Heart right ventricle (tissue), 16 donors: ENCODE results near the gene TMEM259. TPM values are rescaled to one million over a fixed set of nuclear protein-coding genes. Genes with fewer than 3 reads are reported as not detected.

Experiments used
- ATAC-seq, 8 donors: fragments of 200-7000 bp; cut with Tn5 transposase; one replicate each; pipeline ENCODE4 v1.9.1; 2020; ENCODE audit warnings: mild to moderate bottlenecking in 8 of 8, moderate library complexity in 8 of 8, moderate number of reproducible peaks in 1 of 8
- DNase-seq, 2 donors: peaks; one replicate each; pipeline ENCODE4 v3.0.0-alpha.2; 2020
- H3K27ac ChIP-seq, 10 donors: fragments of 200-600 bp; sonication (generic) in 2 of 10; one replicate each; pipeline versions ENCODE4 v1.5.0 to v1.8.0; 2020 to 2022; ENCODE audit warnings: mild to moderate bottlenecking in 3 of 10
- H3K27me3 ChIP-seq, 7 donors: fragments of 200-600 bp; one replicate each; pipeline ENCODE4 v1.8.0; 2021 to 2022; ENCODE audit warnings: mild to moderate bottlenecking in 2 of 7
- H3K36me3 ChIP-seq, 9 donors: fragments of 200-600 bp; sonication (generic) in 1 of 9; one replicate each; pipeline versions ENCODE4 v1.5.0 to v1.8.0; 2020 to 2022; ENCODE audit warnings: mild to moderate bottlenecking in 2 of 9
- H3K4me1 ChIP-seq, 9 donors: fragments of 200-600 bp; sonication (generic) in 1 of 9; one replicate each; pipeline versions ENCODE4 v1.5.0 to v1.8.0; 2020 to 2022; ENCODE audit warnings: mild to moderate bottlenecking in 4 of 9
- H3K4me3 ChIP-seq, 10 donors: fragments of 200-600 bp; sonication (generic) in 2 of 10; one replicate each; pipeline versions ENCODE4 v1.5.0 to v1.8.0; 2020 to 2022; ENCODE audit warnings: mild to moderate bottlenecking in 7 of 10, moderate library complexity in 2 of 10
- H3K9me3 ChIP-seq, 11 donors: fragments of 200-600 bp in 10 of 11; sonication (generic) in 2 of 11; one replicate each; pipeline versions ENCODE4 v1.5.0 to v1.8.0; 2013 to 2022; ENCODE audit warnings: mild to moderate bottlenecking in 2 of 11, control low read depth in 1 of 11, moderate library complexity in 1 of 11
- WGBS, 2 donors: extraction: QIAGEN DNeasy Blood & Tissue Kit; methylation state at CpG; one replicate each; pipeline ENCODE4 v1.1.7; 2013; ENCODE audit warnings: inconsistent platforms in 1 of 2; 5-methylcytosine and 5-hydroxymethylcytosine counted together
- intact Hi-C, 10 donors: fragments of 100-400 bp; cut with DNase I; formaldehyde crosslinking; loops; one replicate each; pipeline versions ENCODE4 v1.11.1 to v1.14.2; 2022
- polyA plus RNA-seq, 2 donors: library from polyadenylated mRNA; stranded (reverse); fragments of 200-250 nt; gene quantifications; one replicate each; pipeline ENCODE4 v1.2.3, GENCODE V29; 2013
- total RNA-seq, 10 donors: library from RNA; stranded (reverse); fragmentation: NEBNext Ultra II Directional in 3 of 10; extraction: Animal tissue kit (Norgen Biotek cat#: 25700) in 3 of 10; gene quantifications; one replicate each; pipeline versions ENCODE4 v1.2.1 to v1.2.4, GENCODE V29; 2021 to 2023
- TF ChIP-seq, protein P1 (sequence below), 9 donors: fragments of 200-600 bp; sonication (generic) in 2 of 9; IDR thresholded peaks; one replicate each; pipeline versions ENCODE4 v1.5.0 to v1.8.0; 2021 to 2022; ENCODE audit warnings: antibody characterized with exemption in 9 of 9, mild to moderate bottlenecking in 5 of 9, moderate library complexity in 1 of 9
- donor health status: Arrhythmogenic right ventricular cardiomyopathy.
- donor health status: ischemic (EF 13 %, LVEDD 7.1; RV severe dilation, severe dysfunction).
- donor health status: healthy with polysubstance abuse.
- donor health status: DM: no; HTN: yes; CAD: no.
- donor health status: DM: no; HTN: no; CAD: no.
- donor health status: ischemic (EF 25% LVEDD 6.9; RV normal size, moderate dysfunction).
- donor health status: ischemic (EF 25% LVEDD 5.7; RV mildly dilated, moderate dysfunction).
- donor health status: healthy.
- donor health status: DM: yes; HTN: yes; CAD: no.
- donor health status: Ischemic cardiomyopathy.
- donor health status: ischemic (EF 35%, LVEDD 5.7; RV mildly dilated, moderate dysfunction).
- donor health status: nonischemic (EF 11% LVEDD 7.7; RV severe dilation, severe dysfunction).
- donor health status: DM: yes; HTN: yes; CAD: no.
- donor health status: PGD.
- donor health status: ischemic (EF 29% LVEDD 5.4; RV normal size, mild dysfunction).
- donor health status: nonischemic (EF 23%, LVEDD 6.1; RV moderate dilation, normal function).

Gene TMEM259
- total and polyA plus RNA-seq, 12 donors: 94.3 to 289 (median 114) TPM

DNA sequence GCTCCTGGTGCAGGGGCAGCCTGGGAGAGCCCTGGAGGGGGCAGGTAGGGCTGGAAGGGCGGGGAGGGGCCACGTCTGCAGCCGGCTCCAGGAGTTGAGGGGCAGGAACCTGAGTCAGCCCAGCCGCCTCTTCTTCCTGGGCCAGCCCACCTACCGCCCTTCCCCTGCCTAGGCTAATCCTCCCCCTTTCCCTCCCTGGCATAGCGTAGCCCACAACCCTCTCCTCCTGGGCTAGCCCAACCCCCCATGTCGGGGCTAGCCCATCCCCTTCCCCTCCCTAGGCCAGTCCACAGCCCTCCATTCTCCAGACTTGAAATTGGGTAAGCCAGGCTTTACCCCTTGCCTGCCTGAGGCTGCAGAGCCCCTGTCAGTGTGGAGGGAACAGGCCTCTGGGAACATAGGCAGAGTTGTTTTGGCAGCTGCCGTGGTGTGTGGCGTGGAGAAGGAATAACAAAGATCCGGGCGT lies 57.4 kb downstream of the TMEM259 start:
- Histone ChIP-seq H3K27ac (no peak overlapping the region), H3K4me1 (no peaks in the 10 kb centered on the region), H3K36me3 (peaks cover 0 to 68% (median 16%) of the 10 kb centered on the region in 9 donors), H3K9me3 (peaks cover 0 to 5% (median 0%) of the 10 kb centered on the region in 11 donors), H3K27me3 (no peaks in the 10 kb centered on the region), H3K4me3 (no peak overlapping the region)
- DNase-seq (no peak), ATAC-seq (no peak)
- 84 to 92% methylated on average over 8 to 11 of the region's 11 CpGs for WGBS, 2 donors
- intact Hi-C loops: no loop called here
- TF ChIP-seq, protein P1, sequence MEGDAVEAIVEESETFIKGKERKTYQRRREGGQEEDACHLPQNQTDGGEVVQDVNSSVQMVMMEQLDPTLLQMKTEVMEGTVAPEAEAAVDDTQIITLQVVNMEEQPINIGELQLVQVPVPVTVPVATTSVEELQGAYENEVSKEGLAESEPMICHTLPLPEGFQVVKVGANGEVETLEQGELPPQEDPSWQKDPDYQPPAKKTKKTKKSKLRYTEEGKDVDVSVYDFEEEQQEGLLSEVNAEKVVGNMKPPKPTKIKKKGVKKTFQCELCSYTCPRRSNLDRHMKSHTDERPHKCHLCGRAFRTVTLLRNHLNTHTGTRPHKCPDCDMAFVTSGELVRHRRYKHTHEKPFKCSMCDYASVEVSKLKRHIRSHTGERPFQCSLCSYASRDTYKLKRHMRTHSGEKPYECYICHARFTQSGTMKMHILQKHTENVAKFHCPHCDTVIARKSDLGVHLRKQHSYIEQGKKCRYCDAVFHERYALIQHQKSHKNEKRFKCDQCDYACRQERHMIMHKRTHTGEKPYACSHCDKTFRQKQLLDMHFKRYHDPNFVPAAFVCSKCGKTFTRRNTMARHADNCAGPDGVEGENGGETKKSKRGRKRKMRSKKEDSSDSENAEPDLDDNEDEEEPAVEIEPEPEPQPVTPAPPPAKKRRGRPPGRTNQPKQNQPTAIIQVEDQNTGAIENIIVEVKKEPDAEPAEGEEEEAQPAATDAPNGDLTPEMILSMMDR (IDR thresholded peaks at IDR 0.05): no peak

- Histone ChIP-seq H3K4me1 (no peaks in the 10 kb centered on the region), H3K36me3 (peaks cover 0 to 61% (median 12%) of the 10 kb centered on the region in 9 donors), H3K27ac (no peak overlapping the region), H3K27me3 (no peaks in the 10 kb centered on the region), H3K9me3 (peaks cover 0 to 5% (median 0%) of the 10 kb centered on the region in 11 donors), H3K4me3 (no peak overlapping the region)
- intact Hi-C loops: no loop called here
- ATAC-seq (no peak), DNase-seq (no peak)
- 91 to 92% methylated on average over 31 of the region's 31 CpGs for WGBS, 2 donors
- TF ChIP-seq, protein P1 (IDR thresholded peaks at IDR 0.05): no peak
These were observed 58.1 kb downstream of the TMEM259 start for GRCh38 chr19:962683-963400.

GRCh38 chr19:961866-962620 lies 58.9 kb downstream of the TMEM259 start:
- H3K36me3 ChIP-seq: peaks cover 0 to 54% (median 12%) of the 10 kb centered on the region in 9 donors
- H3K27ac ChIP-seq: no peak overlapping the region
- H3K27me3 ChIP-seq: no peaks in the 10 kb centered on the region
- 82 to 86% methylated on average over 14 of the region's 14 CpGs for WGBS, 2 donors
- H3K9me3 ChIP-seq: peaks cover 0 to 5% (median 0%) of the 10 kb centered on the region in 11 donors
- H3K4me3 ChIP-seq: no peak overlapping the region
- DNase-seq (no peak), ATAC-seq (no peak)
- TF ChIP-seq, protein P1 (IDR thresholded peaks at IDR 0.05): no peak
- H3K4me1 ChIP-seq: no peaks in the 10 kb centered on the region
- intact Hi-C loops: no loop called here

GRCh38 chr19:960601-960938 lies 60.4 kb downstream of the TMEM259 start:
- Histone ChIP-seq H3K27ac (no peak overlapping the region), H3K27me3 (no peaks in the 10 kb centered on the region), H3K36me3 (peaks cover 0 to 43% (median 12%) of the 10 kb centered on the region in 9 donors), H3K9me3 (no peaks in the 10 kb centered on the region), H3K4me3 (no peak overlapping the region), H3K4me1 (no peaks in the 10 kb centered on the region)
- WGBS, 2 donors: 83 to 85% methylated on average over 8 of the region's 8 CpGs
- intact Hi-C loops: no loop called here
- no peak for DNase-seq
- no peak for ATAC-seq
- TF ChIP-seq, protein P1 (IDR thresholded peaks at IDR 0.05): no peak
